Naive thymus-derived CD4-positive, alpha-beta T cell (primary cell): ENCODE measurements around the gene LIX1. TPM values are rescaled to one million over a fixed set of nuclear protein-coding genes. Genes with fewer than 3 reads are reported as not detected.
A peak's percentile ranks its signal among the peaks of the same experiment; 100 is the strongest.

Source experiments
- ATAC-seq: fragments of 150-1000 bp; cut with Tn5 transposase; 2 replicates; pipeline ENCODE4 v1.10.0; 2021; ENCODE audit warnings: mild to moderate bottlenecking, moderate library complexity
- CTCF ChIA-PET: fragments of 350-600 bp; sonication (Branson Sonifier 250); formaldehyde crosslinking; loops from one replicate; lab custom pipeline; 2021; ENCODE audit warnings: antibody characterized with exemption; lab: Charles Lee
- POLR2A ChIA-PET: fragments of 350-600 bp; sonication (Branson Sonifier 250); formaldehyde crosslinking; loops from one replicate; lab custom pipeline; 2021; ENCODE audit warnings: antibody characterized with exemption, inconsistent platforms; lab: Charles Lee
- DNase-seq, 9 donors: peaks; one replicate each; pipeline versions ENCODE4 v3.0.0 to v3.0.0-alpha.2; 2020 to 2022; ENCODE audit warnings: mixed read lengths in 1 of 9
- H3K27ac ChIP-seq: one replicate; pipeline ENCODE4 v1.7.0; 2013; ENCODE audit warnings: mild to moderate bottlenecking, low read depth, low read length, moderate library complexity
- H3K27me3 ChIP-seq, 2 donors: one replicate each; pipeline ENCODE4 v1.7.0; 2013; ENCODE audit warnings: low read length in 2 of 2, mild to moderate bottlenecking in 2 of 2, moderate library complexity in 2 of 2; ENCODE audit not compliant: control insufficient read depth in 2 of 2, insufficient read depth in 2 of 2
- H3K36me3 ChIP-seq, 3 experiments: 1 replicate in 2 of 3; 2 replicates in 1 of 3; pipeline ENCODE4 v1.7.0; 2013; ENCODE audit warnings: low read length in 3 of 3, mild to moderate bottlenecking in 3 of 3, moderate library complexity in 1 of 3; ENCODE audit not compliant: insufficient read depth in 3 of 3, control insufficient read depth in 2 of 3
- H3K4me1 ChIP-seq, 2 donors: one replicate each; pipeline ENCODE4 v1.7.0; 2013; ENCODE audit warnings: low read length in 2 of 2, mild to moderate bottlenecking in 2 of 2, moderate library complexity in 1 of 2; ENCODE audit not compliant: control insufficient read depth in 2 of 2, insufficient read depth in 2 of 2
- H3K4me3 ChIP-seq: 2 replicates; pipeline ENCODE4 v1.7.0; 2013; ENCODE audit warnings: mild to moderate bottlenecking, low read length
- H3K9me3 ChIP-seq, 3 experiments: 1 replicate in 2 of 3; 2 replicates in 1 of 3; pipeline ENCODE4 v1.7.0; 2013; ENCODE audit warnings: low read length in 3 of 3; ENCODE audit not compliant: control insufficient read depth in 2 of 3
- H3K27ac Mint-ChIP-seq, 9 donors: one replicate each; pipeline ENCODE4 v1.8.0; 2020 to 2022; ENCODE audit warnings: mixed read lengths in 9 of 9, mild to moderate bottlenecking in 8 of 9, moderate library complexity in 5 of 9, inconsistent platforms in 2 of 9
- H3K27me3 Mint-ChIP-seq, 5 donors: one replicate each; pipeline ENCODE4 v1.8.0; 2021 to 2022; ENCODE audit warnings: mixed read lengths in 5 of 5, mild to moderate bottlenecking in 1 of 5
- H3K36me3 Mint-ChIP-seq, 5 donors: one replicate each; pipeline ENCODE4 v1.8.0; 2020 to 2022; ENCODE audit warnings: mixed read lengths in 5 of 5, mild to moderate bottlenecking in 3 of 5, inconsistent platforms in 1 of 5
- H3K4me1 Mint-ChIP-seq, 7 donors: one replicate each; pipeline ENCODE4 v1.8.0; 2020 to 2022; ENCODE audit warnings: mixed read lengths in 7 of 7, mild to moderate bottlenecking in 3 of 7, inconsistent platforms in 1 of 7
- H3K4me3 Mint-ChIP-seq, 10 donors: one replicate each; pipeline ENCODE4 v1.8.0; 2020 to 2022; ENCODE audit warnings: mild to moderate bottlenecking in 10 of 10, mixed read lengths in 10 of 10, moderate library complexity in 6 of 10, inconsistent platforms in 2 of 10
- H3K9me3 Mint-ChIP-seq, 11 donors: one replicate each; pipeline ENCODE4 v1.8.0; 2020 to 2022; ENCODE audit warnings: mixed read lengths in 11 of 11, mild to moderate bottlenecking in 4 of 11, inconsistent platforms in 1 of 11, moderate library complexity in 1 of 11
- intact Hi-C, 2 donors: fragments of 100-400 bp; cut with micrococcal nuclease; formaldehyde crosslinking; loops; one replicate each; pipeline ENCODE4 v1.15.1; 2023
- polyA plus RNA-seq, 2 donors: library from polyadenylated mRNA; unstranded; fragments of 300-500 nt; fragmentation: Illumina TruSeq; gene quantifications; one replicate each; pipeline ENCODE4 v1.2.3, GENCODE V29; 2021
- total RNA-seq, 6 experiments: library from RNA in 5 of 6; stranded (reverse) in 5 of 6; gene quantifications; 1 replicate in 5 of 6; 2 replicates in 1 of 6; pipeline ENCODE4 v1.2.3 and lab custom pipeline; 2021 to 2026

LIX1 gene
- total and polyA plus RNA-seq, 7 experiments from 2014 or later, result not detected

DNA sequence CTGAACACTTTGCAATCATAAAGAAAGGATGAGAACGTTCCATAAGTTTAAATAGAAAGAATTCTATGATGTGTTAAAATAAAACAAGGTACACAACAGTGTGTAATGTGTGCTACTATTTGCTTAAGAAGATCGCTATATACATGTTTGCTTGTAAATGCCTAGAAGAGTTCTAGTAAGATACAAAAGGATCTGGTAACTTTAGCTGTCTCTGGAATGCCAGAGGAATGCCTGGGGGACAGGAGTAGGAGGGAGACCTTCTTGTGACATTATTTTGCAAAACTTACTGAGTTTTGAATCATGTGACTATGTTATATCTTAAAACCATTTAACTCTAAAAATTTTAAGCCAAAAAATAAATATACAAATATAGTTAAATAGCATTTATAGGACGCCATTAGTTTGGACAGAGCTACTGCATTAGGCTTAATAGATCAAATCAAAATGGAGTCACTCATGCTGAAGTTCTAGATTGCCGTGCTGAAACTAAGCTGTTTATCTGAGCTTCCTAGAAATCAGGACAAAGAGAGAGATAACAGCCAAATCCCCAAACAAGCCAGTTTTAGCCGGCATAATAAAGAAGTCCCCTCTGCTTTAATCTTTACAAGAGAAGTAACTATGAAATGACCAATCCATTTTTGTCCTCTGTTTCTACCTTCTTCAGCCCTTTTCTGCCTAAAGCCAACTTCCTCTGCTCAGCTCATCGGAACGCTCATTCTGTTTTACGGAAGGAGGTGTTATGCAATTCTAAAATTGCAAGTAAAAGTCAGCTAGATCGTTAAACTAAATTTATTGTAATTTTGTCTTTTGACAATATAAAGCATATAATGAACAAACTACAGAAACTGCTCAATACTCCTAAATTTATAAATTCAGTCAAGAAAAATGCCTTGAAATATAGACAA lies 44.8 kb downstream of the LIX1 start:
- Histone ChIP-seq H3K4me1 (no peaks in the 10 kb centered on the region), H3K36me3 (no peaks in the 10 kb centered on the region), H3K4me3 (no peak overlapping the region), H3K9me3 (no peaks in the 10 kb centered on the region), H3K27me3 (no peaks in the 10 kb centered on the region), H3K27ac (no peak overlapping the region)
- Mint-ChIP-seq H3K27ac (no peak overlapping the region), H3K36me3 (peaks cover 0 to 4% (median 0%) of the 10 kb centered on the region in 5 donors), H3K4me1 (peaks cover 0 to 20% (median 5%) of the 10 kb centered on the region in 7 donors), H3K27me3 (peaks cover 0 to 26% (median 2%) of the 10 kb centered on the region in 5 donors), H3K4me3 (no peak overlapping the region), H3K9me3 (peaks cover 0 to 2% (median 0%) of the 10 kb centered on the region in 11 donors)
- ATAC-seq (no peak), DNase-seq (no peak)
- ChIA-PET POLR2A (no interaction called here), CTCF (no interaction called here)
- intact Hi-C loops, result no loop called here

DNA sequence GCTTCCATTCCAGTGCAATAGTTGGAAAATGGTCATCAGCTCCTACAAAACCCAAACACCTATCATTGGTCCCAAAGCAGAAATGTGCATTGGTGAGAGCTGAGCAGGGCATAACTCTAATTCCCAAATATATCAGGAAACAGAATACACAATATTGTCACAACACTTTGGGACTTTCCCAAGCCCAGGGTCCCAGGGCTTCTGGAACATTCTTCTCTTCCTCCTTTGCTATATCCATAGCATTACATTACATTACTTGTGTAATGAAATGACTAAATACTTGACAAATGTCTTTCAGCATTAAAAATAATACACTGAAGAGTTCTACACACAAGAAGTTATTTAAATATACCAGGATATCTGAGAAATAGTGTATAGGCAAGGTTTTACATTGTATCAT lies 45.6 kb downstream of the LIX1 start:
- H3K27ac ChIP-seq, result no peak overlapping the region
- H3K27ac Mint-ChIP-seq, result no peak overlapping the region
- ATAC-seq, result no peak
- no peak for DNase-seq
- H3K27me3 ChIP-seq, result no peaks in the 10 kb centered on the region
- H3K36me3 ChIP-seq, result no peaks in the 10 kb centered on the region
- H3K9me3 Mint-ChIP-seq, result peaks cover 0 to under 1% (median 0%) of the 10 kb centered on the region in 11 donors
- no peak overlapping the region for H3K4me3 Mint-ChIP-seq
- peaks cover 0 to 20% (median 5%) of the 10 kb centered on the region in 7 donors for H3K4me1 Mint-ChIP-seq
- POLR2A ChIA-PET, result no interaction called here
- H3K27me3 Mint-ChIP-seq, result peaks cover 0 to 33% (median 2%) of the 10 kb centered on the region in 5 donors
- no peak overlapping the region for H3K4me3 ChIP-seq
- H3K36me3 Mint-ChIP-seq, result peaks cover 0 to 4% (median 0%) of the 10 kb centered on the region in 5 donors
- CTCF ChIA-PET, result no interaction called here
- H3K9me3 ChIP-seq, result no peaks in the 10 kb centered on the region
- H3K4me1 ChIP-seq, result no peaks in the 10 kb centered on the region
- intact Hi-C loops, result no loop called here

DNA sequence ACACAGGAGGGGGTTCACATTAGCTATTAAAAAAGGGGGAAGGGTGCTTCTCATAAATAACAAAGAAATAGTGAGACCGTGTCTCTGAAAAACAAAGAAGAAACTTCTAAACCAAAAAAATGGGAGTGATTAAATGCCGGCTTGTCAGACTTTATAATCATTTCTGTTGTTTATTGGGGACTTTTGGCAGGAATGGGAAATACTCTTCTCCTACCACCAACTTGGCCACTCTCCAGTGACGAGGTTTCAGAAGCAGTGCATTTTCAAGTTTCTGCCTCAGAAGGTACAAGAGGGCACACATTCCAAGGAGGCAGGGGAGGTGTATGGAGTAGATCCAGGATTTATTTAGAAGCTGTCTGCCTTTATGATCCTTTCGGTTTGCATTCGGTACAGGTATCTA lies 46.2 kb downstream of the LIX1 start:
- CTCF ChIA-PET, result no interaction called here
- Mint-ChIP-seq H3K36me3 (peaks cover 0 to 4% (median 0%) of the 10 kb centered on the region in 5 donors), H3K4me3 (no peak overlapping the region), H3K9me3 (no peaks in the 10 kb centered on the region), H3K27me3 (peaks cover 0 to 35% (median 2%) of the 10 kb centered on the region in 5 donors), H3K4me1 (peaks cover 0 to 20% (median 5%) of the 10 kb centered on the region in 7 donors), H3K27ac (no peak overlapping the region)
- Histone ChIP-seq H3K4me1 (no peaks in the 10 kb centered on the region), H3K9me3 (no peaks in the 10 kb centered on the region), H3K27ac (no peak overlapping the region), H3K36me3 (no peaks in the 10 kb centered on the region), H3K27me3 (no peaks in the 10 kb centered on the region), H3K4me3 (no peak overlapping the region)
- intact Hi-C loops, result no loop called here
- POLR2A ChIA-PET, result no interaction called here
- ATAC-seq, result no peak
- DNase-seq, result no peak

DNA sequence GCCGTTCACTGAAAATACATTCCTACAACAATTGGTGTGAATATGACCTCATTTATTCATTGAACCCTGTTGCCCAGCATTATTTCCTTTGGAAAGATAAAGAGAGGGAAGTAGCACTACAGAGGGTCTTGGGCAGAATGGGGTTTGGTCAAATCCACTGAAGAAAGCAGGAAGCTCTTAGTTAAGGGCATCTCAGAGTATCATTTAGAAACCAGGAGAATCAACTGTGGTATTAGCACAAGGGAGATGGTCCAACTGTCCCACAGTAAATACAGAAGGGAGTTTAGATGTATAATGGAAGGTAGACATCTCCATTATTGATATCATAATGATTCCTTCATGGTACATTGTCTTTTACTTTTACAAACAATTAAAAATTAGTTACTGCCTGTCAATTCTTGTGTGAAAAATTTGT lies 47.1 kb downstream of the LIX1 start:
- Mint-ChIP-seq H3K9me3 (no peaks in the 10 kb centered on the region), H3K27me3 (peaks cover 0 to 43% (median 2%) of the 10 kb centered on the region in 5 donors), H3K36me3 (peaks cover 0 to 4% (median 0%) of the 10 kb centered on the region in 5 donors), H3K4me3 (peak overlapping the region in 1 of 10 donors; percentile 62), H3K4me1 (peaks cover 0 to 20% (median 5%) of the 10 kb centered on the region in 7 donors), H3K27ac (peak overlapping the region in 1 of 9 donors; percentile 63)
- H3K36me3 ChIP-seq, result no peaks in the 10 kb centered on the region
- DNase-seq (no peak), ATAC-seq (no peak)
- ChIA-PET POLR2A (no interaction called here), CTCF (no interaction called here)
- intact Hi-C loops, result loop anchor here in 1 of 2 donors (1.0 to 2.0 kb wide), 5 partner anchors 67 to 435 kb away; partner anchors contain the start of gene LNPEP
- no peak overlapping the region for H3K27ac ChIP-seq
- H3K4me3 ChIP-seq, result no peak overlapping the region
- no peaks in the 10 kb centered on the region for H3K9me3 ChIP-seq
- no peaks in the 10 kb centered on the region for H3K4me1 ChIP-seq
- no peaks in the 10 kb centered on the region for H3K27me3 ChIP-seq

DNA sequence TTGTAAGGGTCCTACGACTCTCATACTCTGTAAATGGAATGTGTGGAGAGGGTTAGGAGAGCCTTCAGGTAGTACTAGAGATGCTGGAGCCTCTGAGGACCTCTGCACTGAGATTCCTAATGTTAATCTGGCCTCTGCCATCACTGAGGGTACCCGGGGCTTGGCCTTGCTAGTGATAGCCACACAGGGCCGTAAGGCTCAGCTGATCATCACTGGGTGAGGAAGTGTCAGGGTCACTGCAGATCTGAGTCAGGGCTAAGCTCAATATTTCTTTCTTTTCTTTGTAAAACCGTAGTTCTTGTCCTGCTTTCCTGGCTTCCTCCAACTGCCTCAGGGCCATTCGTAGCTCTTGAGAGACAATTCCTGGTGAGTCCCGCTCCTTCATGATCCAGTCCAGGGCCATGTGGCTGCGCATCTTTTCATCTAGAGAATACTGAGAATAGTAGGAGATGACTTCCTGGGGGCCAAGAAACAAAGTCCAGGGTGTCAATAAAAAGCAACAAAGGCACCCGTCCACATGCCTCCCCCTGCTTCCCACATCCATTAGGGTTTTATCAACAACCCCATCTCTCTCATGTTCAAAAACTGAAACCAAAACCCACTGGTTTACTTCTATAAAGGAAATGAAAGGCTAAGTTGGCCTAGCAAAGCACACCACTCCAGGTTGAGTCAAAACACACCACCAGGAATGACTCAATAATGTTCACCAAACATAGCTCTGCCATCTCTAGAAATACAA lies 47.7 kb downstream of the LIX1 start:
- H3K9me3 Mint-ChIP-seq, result no peaks in the 10 kb centered on the region
- peak in 1 of 9 donors; percentile 28 for DNase-seq
- peak overlapping the region in 1 of 10 donors; percentile 62 for H3K4me3 Mint-ChIP-seq
- H3K36me3 ChIP-seq, result no peaks in the 10 kb centered on the region
- H3K27me3 ChIP-seq, result no peaks in the 10 kb centered on the region
- CTCF ChIA-PET, result no interaction called here
- H3K4me1 Mint-ChIP-seq, result peaks cover 0 to 20% (median 5%) of the 10 kb centered on the region in 7 donors
- H3K27ac ChIP-seq, result no peak overlapping the region
- peaks cover 0 to 43% (median 1%) of the 10 kb centered on the region in 5 donors for H3K27me3 Mint-ChIP-seq
- no peaks in the 10 kb centered on the region for H3K4me1 ChIP-seq
- H3K4me3 ChIP-seq, result no peak overlapping the region
- POLR2A ChIA-PET, result interaction anchor here (0.5 kb wide), 1 partner anchor 31 kb away, joined by 3 read pairs; no protein-coding TSS in a partner anchor
- H3K27ac Mint-ChIP-seq, result peak overlapping the region in 1 of 9 donors; percentile 63
- H3K9me3 ChIP-seq, result no peaks in the 10 kb centered on the region
- no peak for ATAC-seq
- peaks cover 0 to 4% (median 0%) of the 10 kb centered on the region in 5 donors for H3K36me3 Mint-ChIP-seq
- intact Hi-C loops, result loop anchor here in 1 of 2 donors (1.0 to 2.0 kb wide), 5 partner anchors 68 to 434 kb away; partner anchors contain the start of gene LNPEP

DNA sequence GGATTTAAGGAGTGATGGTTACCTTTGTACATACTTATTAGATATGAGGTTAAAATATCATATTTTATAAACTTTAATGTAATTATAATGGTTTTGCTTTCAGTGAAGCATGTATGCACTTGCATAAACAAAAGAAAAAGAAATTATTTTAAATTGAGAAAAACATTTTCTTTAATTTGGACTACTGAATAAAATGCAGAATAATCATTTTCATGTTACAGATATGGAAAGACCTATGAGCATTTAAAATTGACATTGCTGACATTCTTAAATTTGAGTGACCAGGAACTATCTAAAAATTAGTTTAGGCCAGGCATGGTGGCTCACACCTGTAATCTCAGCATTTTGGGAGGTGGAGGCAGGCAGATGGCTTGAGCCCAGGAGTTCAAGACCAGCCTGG lies 49.2 kb downstream of the LIX1 start:
- Histone ChIP-seq H3K9me3 (no peaks in the 10 kb centered on the region), H3K27me3 (no peaks in the 10 kb centered on the region), H3K4me1 (no peaks in the 10 kb centered on the region), H3K27ac (no peak overlapping the region), H3K36me3 (no peaks in the 10 kb centered on the region), H3K4me3 (no peak overlapping the region)
- Mint-ChIP-seq H3K27me3 (peaks cover 0 to 39% (median 0%) of the 10 kb centered on the region in 5 donors), H3K36me3 (peaks cover 0 to 4% (median 0%) of the 10 kb centered on the region in 5 donors), H3K4me1 (peaks cover 0 to 25% (median 5%) of the 10 kb centered on the region in 7 donors), H3K9me3 (no peaks in the 10 kb centered on the region), H3K4me3 (no peak overlapping the region), H3K27ac (no peak overlapping the region)
- intact Hi-C loops, result no loop called here
- ChIA-PET POLR2A (no interaction called here), CTCF (no interaction called here)
- DNase-seq (no peak), ATAC-seq (no peak)
